Measurements from ENCODE around the gene TLE7.

DNA sequence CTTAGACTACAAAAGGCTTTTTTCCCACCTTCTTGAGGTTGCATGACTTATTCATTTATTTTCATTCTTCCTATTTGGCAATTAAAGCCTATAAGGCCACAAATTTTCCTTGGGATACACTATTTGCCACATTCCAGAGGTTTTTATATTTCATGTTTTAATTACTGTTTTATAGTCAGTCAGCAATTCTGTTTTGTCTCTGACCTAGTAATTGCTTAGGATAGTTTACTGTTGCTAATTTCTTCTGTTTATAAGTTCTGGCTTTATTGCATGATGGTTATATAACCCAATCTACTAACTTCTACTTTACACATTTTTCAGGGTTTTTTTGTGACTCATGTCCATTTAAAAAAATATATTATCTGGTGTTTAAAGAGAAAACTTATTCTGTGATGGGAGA lies 17.7 kb upstream of the TLE7 start:
- TF ChIP-seq, protein P1, sequence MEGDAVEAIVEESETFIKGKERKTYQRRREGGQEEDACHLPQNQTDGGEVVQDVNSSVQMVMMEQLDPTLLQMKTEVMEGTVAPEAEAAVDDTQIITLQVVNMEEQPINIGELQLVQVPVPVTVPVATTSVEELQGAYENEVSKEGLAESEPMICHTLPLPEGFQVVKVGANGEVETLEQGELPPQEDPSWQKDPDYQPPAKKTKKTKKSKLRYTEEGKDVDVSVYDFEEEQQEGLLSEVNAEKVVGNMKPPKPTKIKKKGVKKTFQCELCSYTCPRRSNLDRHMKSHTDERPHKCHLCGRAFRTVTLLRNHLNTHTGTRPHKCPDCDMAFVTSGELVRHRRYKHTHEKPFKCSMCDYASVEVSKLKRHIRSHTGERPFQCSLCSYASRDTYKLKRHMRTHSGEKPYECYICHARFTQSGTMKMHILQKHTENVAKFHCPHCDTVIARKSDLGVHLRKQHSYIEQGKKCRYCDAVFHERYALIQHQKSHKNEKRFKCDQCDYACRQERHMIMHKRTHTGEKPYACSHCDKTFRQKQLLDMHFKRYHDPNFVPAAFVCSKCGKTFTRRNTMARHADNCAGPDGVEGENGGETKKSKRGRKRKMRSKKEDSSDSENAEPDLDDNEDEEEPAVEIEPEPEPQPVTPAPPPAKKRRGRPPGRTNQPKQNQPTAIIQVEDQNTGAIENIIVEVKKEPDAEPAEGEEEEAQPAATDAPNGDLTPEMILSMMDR (IDR thresholded peaks at IDR 0.05; ENCODE audit: low read depth, low read length) = no peak
- TF ChIP-seq EZH2phosphoT487 (IDR thresholded peaks at IDR 0.05; ENCODE audit: low read depth) = no peak
